ENCODE measurements around the gene CARD14.

DNA sequence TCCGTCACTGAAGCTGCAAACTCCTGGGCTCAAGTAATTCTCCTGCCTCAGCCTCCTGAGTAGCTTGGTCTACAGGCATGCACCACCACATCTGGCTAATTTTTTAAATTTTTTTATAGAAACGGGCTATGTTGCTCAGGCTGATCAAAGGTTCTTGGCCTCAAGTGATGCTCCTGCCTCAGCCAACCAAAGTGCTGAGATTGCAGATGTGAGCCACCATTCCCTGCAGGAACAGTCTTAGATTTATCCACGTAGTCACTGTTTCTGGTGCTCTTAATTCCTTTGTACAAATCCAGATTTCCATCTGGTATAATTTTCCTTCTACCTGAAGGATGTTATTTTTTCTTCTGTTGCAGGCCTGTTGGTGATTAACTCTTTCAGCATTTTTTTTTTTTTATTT is 63.4 kb downstream of the CARD14 start:
- TF ChIP-seq ZEB1 (IDR thresholded peaks at IDR 0.05; ENCODE audit: insufficient replicate concordance, low read depth) (no peak), MED1 (CRISPR knock-in tag; IDR thresholded peaks at IDR 0.05) (no peak), RXRB (CRISPR knock-in tag; IDR thresholded peaks at IDR 0.05; ENCODE audit: borderline replicate concordance) (no peak), TCF7 (IDR thresholded peaks at IDR 0.05; ENCODE audit: low read depth) (no peak), SUZ12 (IDR thresholded peaks at IDR 0.05; ENCODE audit: low read depth, low read length) (no peak), KLF13 (CRISPR knock-in tag; IDR thresholded peaks at IDR 0.05) (no peak), JDP2 (CRISPR knock-in tag; IDR thresholded peaks at IDR 0.05; ENCODE audit: borderline replicate concordance) (no peak), RNF2 (conservative IDR thresholded peaks at IDR 0.05; ENCODE audit: low read depth) (no peak), ZNF589 (CRISPR knock-in tag; conservative IDR thresholded peaks at IDR 0.05) (no peak), ATAD3A (CRISPR knock-in tag; IDR thresholded peaks at IDR 0.05) (no peak)
- TF ChIP-seq, protein P1, sequence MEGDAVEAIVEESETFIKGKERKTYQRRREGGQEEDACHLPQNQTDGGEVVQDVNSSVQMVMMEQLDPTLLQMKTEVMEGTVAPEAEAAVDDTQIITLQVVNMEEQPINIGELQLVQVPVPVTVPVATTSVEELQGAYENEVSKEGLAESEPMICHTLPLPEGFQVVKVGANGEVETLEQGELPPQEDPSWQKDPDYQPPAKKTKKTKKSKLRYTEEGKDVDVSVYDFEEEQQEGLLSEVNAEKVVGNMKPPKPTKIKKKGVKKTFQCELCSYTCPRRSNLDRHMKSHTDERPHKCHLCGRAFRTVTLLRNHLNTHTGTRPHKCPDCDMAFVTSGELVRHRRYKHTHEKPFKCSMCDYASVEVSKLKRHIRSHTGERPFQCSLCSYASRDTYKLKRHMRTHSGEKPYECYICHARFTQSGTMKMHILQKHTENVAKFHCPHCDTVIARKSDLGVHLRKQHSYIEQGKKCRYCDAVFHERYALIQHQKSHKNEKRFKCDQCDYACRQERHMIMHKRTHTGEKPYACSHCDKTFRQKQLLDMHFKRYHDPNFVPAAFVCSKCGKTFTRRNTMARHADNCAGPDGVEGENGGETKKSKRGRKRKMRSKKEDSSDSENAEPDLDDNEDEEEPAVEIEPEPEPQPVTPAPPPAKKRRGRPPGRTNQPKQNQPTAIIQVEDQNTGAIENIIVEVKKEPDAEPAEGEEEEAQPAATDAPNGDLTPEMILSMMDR (CRISPR knock-in tag; IDR thresholded peaks at IDR 0.05) = no peak
- TF ChIP-seq, protein P2, sequence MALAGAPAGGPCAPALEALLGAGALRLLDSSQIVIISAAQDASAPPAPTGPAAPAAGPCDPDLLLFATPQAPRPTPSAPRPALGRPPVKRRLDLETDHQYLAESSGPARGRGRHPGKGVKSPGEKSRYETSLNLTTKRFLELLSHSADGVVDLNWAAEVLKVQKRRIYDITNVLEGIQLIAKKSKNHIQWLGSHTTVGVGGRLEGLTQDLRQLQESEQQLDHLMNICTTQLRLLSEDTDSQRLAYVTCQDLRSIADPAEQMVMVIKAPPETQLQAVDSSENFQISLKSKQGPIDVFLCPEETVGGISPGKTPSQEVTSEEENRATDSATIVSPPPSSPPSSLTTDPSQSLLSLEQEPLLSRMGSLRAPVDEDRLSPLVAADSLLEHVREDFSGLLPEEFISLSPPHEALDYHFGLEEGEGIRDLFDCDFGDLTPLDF (CRISPR knock-in tag; IDR thresholded peaks at IDR 0.05) = no peak
- TF ChIP-seq, protein P3, sequence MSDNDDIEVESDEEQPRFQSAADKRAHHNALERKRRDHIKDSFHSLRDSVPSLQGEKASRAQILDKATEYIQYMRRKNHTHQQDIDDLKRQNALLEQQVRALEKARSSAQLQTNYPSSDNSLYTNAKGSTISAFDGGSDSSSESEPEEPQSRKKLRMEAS (IDR thresholded peaks at IDR 0.05) = no peak
